ENCODE results near the gene ALDH1A2.

Gene ALDH1A2

DNA sequence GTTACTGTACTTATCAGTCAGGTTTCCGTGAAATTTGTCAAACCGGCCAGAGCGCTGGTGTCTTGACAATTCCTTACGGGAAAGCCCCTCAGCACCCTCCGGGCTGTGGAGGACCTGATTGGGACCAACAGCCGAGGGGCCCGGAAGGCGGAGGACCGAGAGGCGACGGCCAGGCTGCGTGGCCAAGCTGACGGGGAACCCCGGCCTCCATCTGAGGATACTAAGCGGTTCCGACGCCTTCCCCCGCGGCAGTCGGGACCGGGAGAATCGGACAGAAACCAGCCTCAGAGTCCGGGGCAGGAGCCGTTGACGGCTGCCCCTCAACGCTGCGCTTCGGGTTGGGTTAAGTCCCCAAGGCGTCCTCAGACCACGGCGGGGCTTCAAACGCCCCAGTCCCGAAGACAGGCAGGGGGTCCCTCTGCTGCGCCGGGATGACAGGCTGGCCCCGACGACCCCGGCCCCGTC lies 499 bp downstream of the ALDH1A2 start:
- H3K79me2 ChIP-seq (ENCODE audit: insufficient read depth, low read length) = no peaks in the 10 kb centered on the region
- no peak overlapping the region for H3K4me3 ChIP-seq (ENCODE audit: insufficient read depth, low read length, poor library complexity, severe bottlenecking)
- TF ChIP-seq, protein P1, sequence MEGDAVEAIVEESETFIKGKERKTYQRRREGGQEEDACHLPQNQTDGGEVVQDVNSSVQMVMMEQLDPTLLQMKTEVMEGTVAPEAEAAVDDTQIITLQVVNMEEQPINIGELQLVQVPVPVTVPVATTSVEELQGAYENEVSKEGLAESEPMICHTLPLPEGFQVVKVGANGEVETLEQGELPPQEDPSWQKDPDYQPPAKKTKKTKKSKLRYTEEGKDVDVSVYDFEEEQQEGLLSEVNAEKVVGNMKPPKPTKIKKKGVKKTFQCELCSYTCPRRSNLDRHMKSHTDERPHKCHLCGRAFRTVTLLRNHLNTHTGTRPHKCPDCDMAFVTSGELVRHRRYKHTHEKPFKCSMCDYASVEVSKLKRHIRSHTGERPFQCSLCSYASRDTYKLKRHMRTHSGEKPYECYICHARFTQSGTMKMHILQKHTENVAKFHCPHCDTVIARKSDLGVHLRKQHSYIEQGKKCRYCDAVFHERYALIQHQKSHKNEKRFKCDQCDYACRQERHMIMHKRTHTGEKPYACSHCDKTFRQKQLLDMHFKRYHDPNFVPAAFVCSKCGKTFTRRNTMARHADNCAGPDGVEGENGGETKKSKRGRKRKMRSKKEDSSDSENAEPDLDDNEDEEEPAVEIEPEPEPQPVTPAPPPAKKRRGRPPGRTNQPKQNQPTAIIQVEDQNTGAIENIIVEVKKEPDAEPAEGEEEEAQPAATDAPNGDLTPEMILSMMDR (IDR thresholded peaks at IDR 0.05; ENCODE audit: insufficient read depth, low read length, poor library complexity, severe bottlenecking) = no peak
- no peak for TF ChIP-seq EZH2phosphoT487 (conservative IDR thresholded peaks at IDR 0.05; ENCODE audit: low read length)
- H3F3A ChIP-seq (ENCODE audit: insufficient read depth) = no peaks in the 10 kb centered on the region
- no peaks in the 10 kb centered on the region for H3K9me2 ChIP-seq (replicated peaks; ENCODE audit: insufficient read depth, low read length)
- H3K9me3 ChIP-seq (ENCODE audit: insufficient read depth, low read length) = no peaks in the 10 kb centered on the region
- no peaks in the 10 kb centered on the region for H3K36me3 ChIP-seq (ENCODE audit: low read length)
- H3K27me3 ChIP-seq (ENCODE audit: low read length) = no peaks in the 10 kb centered on the region
- H4K20me1 ChIP-seq (ENCODE audit: low read depth, low read length) = no peaks in the 10 kb centered on the region
- H3K27ac ChIP-seq (ENCODE audit: low read depth, low read length) = no peak overlapping the region
- H2AFZ ChIP-seq (ENCODE audit: low read depth, low read length, severe bottlenecking) = no peak overlapping the region
- no peak overlapping the region for H3K9ac ChIP-seq (ENCODE audit: low read length)
- H3K4me2 ChIP-seq (ENCODE audit: low read depth, low read length, poor library complexity, severe bottlenecking) = no peak overlapping the region

DNA sequence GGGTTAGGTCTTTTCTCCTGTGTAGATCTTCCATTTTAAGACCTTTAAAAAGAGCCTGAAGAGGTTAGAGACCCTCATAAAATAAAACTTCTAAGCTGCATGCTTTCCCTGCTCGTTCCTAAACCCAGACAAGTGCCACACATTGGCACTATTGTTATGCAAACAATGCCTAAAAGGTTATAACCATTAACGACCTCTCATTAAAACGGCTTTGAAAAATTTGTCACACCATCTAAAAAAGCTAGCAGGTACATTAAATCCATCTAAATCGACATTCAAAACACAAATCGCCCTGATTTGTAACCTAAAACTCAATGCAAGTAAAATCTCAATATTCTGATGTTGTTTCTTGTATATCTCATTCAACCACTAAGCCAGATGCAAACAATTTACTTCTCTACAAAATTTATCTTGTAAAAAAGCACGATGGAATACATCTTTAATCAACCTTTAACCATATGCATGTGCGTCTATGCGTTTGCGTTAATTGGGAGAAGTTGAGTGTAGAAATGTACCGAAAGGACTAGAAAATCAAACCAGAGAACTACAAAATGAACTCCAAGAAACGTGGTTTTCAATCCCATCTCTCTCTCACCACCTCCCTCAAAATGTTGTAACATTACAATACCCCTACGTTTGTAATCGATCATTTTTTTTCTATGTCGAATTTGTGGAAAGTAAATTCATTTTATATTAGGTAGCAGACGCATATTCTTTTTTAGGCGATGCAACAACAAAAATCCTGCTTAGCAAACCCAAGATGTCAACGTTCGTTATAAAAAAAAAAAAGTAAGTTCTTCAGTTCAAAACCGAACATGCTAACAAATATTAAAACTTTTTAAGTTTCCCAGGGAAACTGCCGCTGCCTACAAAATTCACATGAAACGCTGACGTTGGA lies 1.2 kb downstream of the ALDH1A2 start:
- no peaks in the 10 kb centered on the region for H3K9me3 ChIP-seq (ENCODE audit: insufficient read depth, low read length)
- H3K36me3 ChIP-seq (ENCODE audit: low read length) = no peaks in the 10 kb centered on the region
- no peaks in the 10 kb centered on the region for H3K9me2 ChIP-seq (replicated peaks; ENCODE audit: insufficient read depth, low read length)
- no peak overlapping the region for H3K4me3 ChIP-seq (ENCODE audit: insufficient read depth, low read length, poor library complexity, severe bottlenecking)
- H4K20me1 ChIP-seq (ENCODE audit: low read depth, low read length) = no peaks in the 10 kb centered on the region
- no peak for TF ChIP-seq EZH2phosphoT487 (conservative IDR thresholded peaks at IDR 0.05; ENCODE audit: low read length)
- TF ChIP-seq, protein P1 (IDR thresholded peaks at IDR 0.05; ENCODE audit: insufficient read depth, low read length, poor library complexity, severe bottlenecking) = no peak
- H3F3A ChIP-seq (ENCODE audit: insufficient read depth) = no peaks in the 10 kb centered on the region
- no peak overlapping the region for H3K27ac ChIP-seq (ENCODE audit: low read depth, low read length)
- H3K9ac ChIP-seq (ENCODE audit: low read length) = no peak overlapping the region
- no peaks in the 10 kb centered on the region for H3K79me2 ChIP-seq (ENCODE audit: insufficient read depth, low read length)
- H2AFZ ChIP-seq (ENCODE audit: low read depth, low read length, severe bottlenecking) = no peak overlapping the region
- no peaks in the 10 kb centered on the region for H3K27me3 ChIP-seq (ENCODE audit: low read length)
- no peak overlapping the region for H3K4me2 ChIP-seq (ENCODE audit: low read depth, low read length, poor library complexity, severe bottlenecking)

DNA sequence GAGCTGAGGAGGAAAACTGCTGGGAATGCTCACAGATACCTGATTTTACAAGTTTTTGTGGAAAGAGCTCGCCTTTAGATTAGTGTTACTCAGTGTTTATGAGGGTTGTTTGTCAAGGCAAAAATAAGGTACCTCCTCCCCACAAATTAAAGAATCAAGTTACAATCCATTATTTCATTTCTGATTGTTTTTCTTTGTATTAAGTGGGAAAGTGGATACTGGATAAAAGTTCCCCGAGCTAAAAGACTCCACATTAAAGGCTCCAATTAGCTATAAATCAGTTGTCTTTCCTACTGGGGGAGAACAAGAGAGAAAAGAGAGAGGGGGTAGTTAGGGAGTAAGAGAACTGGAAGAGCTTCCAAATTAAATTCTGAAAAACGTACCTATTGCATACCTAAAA lies 1.9 kb downstream of the ALDH1A2 start:
- Histone ChIP-seq H3K4me3 (ENCODE audit: insufficient read depth, low read length, poor library complexity, severe bottlenecking) (no peak overlapping the region), H3F3A (ENCODE audit: insufficient read depth) (no peaks in the 10 kb centered on the region), H3K79me2 (ENCODE audit: insufficient read depth, low read length) (no peaks in the 10 kb centered on the region), H3K9me3 (ENCODE audit: insufficient read depth, low read length) (no peaks in the 10 kb centered on the region), H3K27ac (ENCODE audit: low read depth, low read length) (no peak overlapping the region), H3K9me2 (replicated peaks; ENCODE audit: insufficient read depth, low read length) (no peaks in the 10 kb centered on the region), H3K4me2 (ENCODE audit: low read depth, low read length, poor library complexity, severe bottlenecking) (no peak overlapping the region), H2AFZ (ENCODE audit: low read depth, low read length, severe bottlenecking) (no peak overlapping the region), H3K27me3 (ENCODE audit: low read length) (no peaks in the 10 kb centered on the region), H3K36me3 (ENCODE audit: low read length) (no peaks in the 10 kb centered on the region), H4K20me1 (ENCODE audit: low read depth, low read length) (no peaks in the 10 kb centered on the region), H3K9ac (ENCODE audit: low read length) (no peak overlapping the region)
- no peak for TF ChIP-seq EZH2phosphoT487 (conservative IDR thresholded peaks at IDR 0.05; ENCODE audit: low read length)
- TF ChIP-seq, protein P1 (IDR thresholded peaks at IDR 0.05; ENCODE audit: insufficient read depth, low read length, poor library complexity, severe bottlenecking) = no peak

Data from SU-DHL-6 (cell line).